ENCODE measurements around the gene FRAT1. TPM values are rescaled to one million over a fixed set of nuclear protein-coding genes. Genes with fewer than 3 reads are reported as not detected.
"Not testable (repeated sequence)": the region's sequence is repeated elsewhere in the genome, so short reads cannot be mapped to it uniquely, and the experiment has no call there.

FRAT1 gene
- total RNA-seq = 3.0 and 3.3 TPM in 2 replicates

GRCh38 chr10:97318772-97319651 is at the start of gene FRAT1:
FRAT1 (plus strand) TSS chr10:97319271; CDS start chr10:97319454, 183 bp downstream.
- H3K27ac Mint-ChIP-seq = peak within 1 kb of the TSS; percentile 97
- intact Hi-C loops (cut with micrococcal nuclease) = loop anchor here (1.0 to 5.0 kb wide), 3 partner anchors 27 to 323 kb away; partner anchors contain the start of genes ARHGAP19, PI4K2A and RRP12

GRCh38 chr10:97270523-97271154 is 48.4 kb upstream of the FRAT1 start:
- H3K4me1 Mint-ChIP-seq (ENCODE audit: low read depth) = no peaks in the 10 kb centered on the region
- no peak overlapping the region for H3K4me3 Mint-ChIP-seq
- DNase-seq (ENCODE audit: low spot score) = no peak
- H3K9me3 Mint-ChIP-seq = no peaks in the 10 kb centered on the region
- peaks cover 10% of the 10 kb centered on the region for H3K36me3 Mint-ChIP-seq (ENCODE audit: low read depth)
- H3K27ac Mint-ChIP-seq = no peak overlapping the region
- intact Hi-C loops (cut with micrococcal nuclease) = no loop called here
- no peaks in the 10 kb centered on the region for H3K27me3 Mint-ChIP-seq (ENCODE audit: insufficient read depth)

More at GRCh38 chr10:97318772-97319651, at the start of gene FRAT1:
- H3K27me3 Mint-ChIP-seq (ENCODE audit: insufficient read depth) = peaks cover 24% of the 10 kb centered on the region
- H3K9me3 Mint-ChIP-seq = no peaks in the 10 kb centered on the region
- H3K4me1 Mint-ChIP-seq (ENCODE audit: low read depth) = peaks cover 26% of the 10 kb centered on the region
- H3K4me3 Mint-ChIP-seq = peak within 1 kb of the TSS; percentile 87
- peaks cover 2% of the 10 kb centered on the region for H3K36me3 Mint-ChIP-seq (ENCODE audit: low read depth)
- peak; percentile 86 for DNase-seq (ENCODE audit: low spot score)

- no peak overlapping the region for H3K4me3 Mint-ChIP-seq
- no peaks in the 10 kb centered on the region for H3K36me3 Mint-ChIP-seq (ENCODE audit: low read depth)
- no peak overlapping the region for H3K27ac Mint-ChIP-seq
- H3K27me3 Mint-ChIP-seq (ENCODE audit: insufficient read depth) = no peaks in the 10 kb centered on the region
- intact Hi-C loops (cut with micrococcal nuclease) = no loop called here
- peaks cover 1% of the 10 kb centered on the region for H3K4me1 Mint-ChIP-seq (ENCODE audit: low read depth)
- DNase-seq (ENCODE audit: low spot score) = no peak
- no peaks in the 10 kb centered on the region for H3K9me3 Mint-ChIP-seq
Observed at GRCh38 chr10:97273700-97274099, 45.4 kb upstream of the FRAT1 start.

- no peaks in the 10 kb centered on the region for H3K27me3 Mint-ChIP-seq (ENCODE audit: insufficient read depth)
- intact Hi-C loops (cut with micrococcal nuclease) = loop anchor here (5.0 kb wide), 1 partner anchor 127 kb away; the partner anchor contains the start of gene RRP12
- no peaks in the 10 kb centered on the region for H3K9me3 Mint-ChIP-seq
- no peaks in the 10 kb centered on the region for H3K36me3 Mint-ChIP-seq (ENCODE audit: low read depth)
- no peak overlapping the region for H3K27ac Mint-ChIP-seq
- H3K4me3 Mint-ChIP-seq = no peak overlapping the region
- H3K4me1 Mint-ChIP-seq (ENCODE audit: low read depth) = peaks cover 4% of the 10 kb centered on the region
- DNase-seq (ENCODE audit: low spot score) = no peak
Observed at GRCh38 chr10:97274828-97275227, 44.2 kb upstream of the FRAT1 start.

- no peak for DNase-seq (ENCODE audit: low spot score)
- no peaks in the 10 kb centered on the region for H3K9me3 Mint-ChIP-seq
- no peak overlapping the region for H3K27ac Mint-ChIP-seq
- no peak overlapping the region for H3K4me3 Mint-ChIP-seq
- intact Hi-C loops (cut with micrococcal nuclease) = loop anchor here (5.0 kb wide), 1 partner anchor 125 kb away; the partner anchor contains the start of gene RRP12
- H3K27me3 Mint-ChIP-seq (ENCODE audit: insufficient read depth) = no peaks in the 10 kb centered on the region
- no peaks in the 10 kb centered on the region for H3K36me3 Mint-ChIP-seq (ENCODE audit: low read depth)
- H3K4me1 Mint-ChIP-seq (ENCODE audit: low read depth) = peaks cover 11% of the 10 kb centered on the region
Observed at GRCh38 chr10:97277551-97277950, 41.5 kb upstream of the FRAT1 start.

GRCh38 chr10:97278491-97278989 is 40.5 kb upstream of the FRAT1 start:
- intact Hi-C loops (cut with micrococcal nuclease) = loop anchor here (2.0 to 5.0 kb wide), 3 partner anchors 14 to 124 kb away; partner anchors contain the start of genes ARHGAP19 and RRP12
- Mint-ChIP-seq H3K27ac (no peak overlapping the region), H3K27me3 (ENCODE audit: insufficient read depth) (no peaks in the 10 kb centered on the region), H3K9me3 (no peaks in the 10 kb centered on the region), H3K4me1 (ENCODE audit: low read depth) (peaks cover 12% of the 10 kb centered on the region), H3K4me3 (no peak overlapping the region), H3K36me3 (ENCODE audit: low read depth) (no peaks in the 10 kb centered on the region)
- DNase-seq (ENCODE audit: low spot score) = no peak

- no peak for DNase-seq (ENCODE audit: low spot score)
- no peaks in the 10 kb centered on the region for H3K27me3 Mint-ChIP-seq (ENCODE audit: insufficient read depth)
- intact Hi-C loops (cut with micrococcal nuclease) = loop anchor here (2.0 to 5.0 kb wide), 3 partner anchors 14 to 123 kb away; partner anchors contain the start of genes ARHGAP19 and RRP12
- H3K36me3 Mint-ChIP-seq (ENCODE audit: low read depth) = no peaks in the 10 kb centered on the region
- no peak overlapping the region for H3K27ac Mint-ChIP-seq
- H3K9me3 Mint-ChIP-seq = no peaks in the 10 kb centered on the region
- H3K4me1 Mint-ChIP-seq (ENCODE audit: low read depth) = peaks cover 12% of the 10 kb centered on the region
- H3K4me3 Mint-ChIP-seq = no peak overlapping the region
Observed at GRCh38 chr10:97279121-97279815, 39.8 kb upstream of the FRAT1 start.

- H3K4me1 Mint-ChIP-seq (ENCODE audit: low read depth) = peaks cover 12% of the 10 kb centered on the region
- no peak for DNase-seq (ENCODE audit: low spot score)
- no peak overlapping the region for H3K4me3 Mint-ChIP-seq
- H3K9me3 Mint-ChIP-seq = no peaks in the 10 kb centered on the region
- H3K36me3 Mint-ChIP-seq (ENCODE audit: low read depth) = peaks cover under 1% of the 10 kb centered on the region
- H3K27ac Mint-ChIP-seq = no peak overlapping the region
- H3K27me3 Mint-ChIP-seq (ENCODE audit: insufficient read depth) = no peaks in the 10 kb centered on the region
- intact Hi-C loops (cut with micrococcal nuclease) = no loop called here
Observed at GRCh38 chr10:97280783-97281182, 38.3 kb upstream of the FRAT1 start.

GRCh38 chr10:97290076-97290475 is 29.0 kb upstream of the FRAT1 start:
- DNase-seq (ENCODE audit: low spot score); H3K36me3 Mint-ChIP-seq (ENCODE audit: low read depth); H3K27me3 Mint-ChIP-seq (ENCODE audit: insufficient read depth); H3K4me3 Mint-ChIP-seq; H3K9me3 Mint-ChIP-seq: not testable (repeated sequence)
- intact Hi-C loops (cut with micrococcal nuclease) = loop anchor here (10.0 kb wide), 1 partner anchor 455 kb away; the partner anchor contains the start of gene LCOR
- peaks cover 22% of the 10 kb centered on the region for H3K4me1 Mint-ChIP-seq (ENCODE audit: low read depth)
- peak overlapping the region; percentile 40 for H3K27ac Mint-ChIP-seq

GRCh38 chr10:97290576-97291356 is 28.3 kb upstream of the FRAT1 start:
- intact Hi-C loops (cut with micrococcal nuclease) = loop anchor here (10.0 kb wide), 1 partner anchor 456 kb away; the partner anchor contains the start of gene LCOR
- DNase-seq (ENCODE audit: low spot score); H3K9me3 Mint-ChIP-seq; H3K36me3 Mint-ChIP-seq (ENCODE audit: low read depth); H3K27ac Mint-ChIP-seq; H3K27me3 Mint-ChIP-seq (ENCODE audit: insufficient read depth): not testable (repeated sequence)
- peaks cover 22% of the 10 kb centered on the region for H3K4me1 Mint-ChIP-seq (ENCODE audit: low read depth)
- H3K4me3 Mint-ChIP-seq = peak overlapping the region; percentile 91

- intact Hi-C loops (cut with micrococcal nuclease) = loop anchor here (1.0 to 10.0 kb wide), 9 partner anchors 13 to 703 kb away; partner anchors contain the start of genes EXOSC1, FRAT2, LCOR and MMS19
- H3K9me3 Mint-ChIP-seq = no peaks in the 10 kb centered on the region
- H3K4me3 Mint-ChIP-seq = peak overlapping the region; percentile 91
- H3K27me3 Mint-ChIP-seq (ENCODE audit: insufficient read depth) = peaks cover 3% of the 10 kb centered on the region
- peaks cover 22% of the 10 kb centered on the region for H3K4me1 Mint-ChIP-seq (ENCODE audit: low read depth)
- peak overlapping the region; percentile 79 for H3K27ac Mint-ChIP-seq
- DNase-seq (ENCODE audit: low spot score) = no peak
- H3K36me3 Mint-ChIP-seq (ENCODE audit: low read depth) = peaks cover 5% of the 10 kb centered on the region
Observed at GRCh38 chr10:97291357-97292096, 27.5 kb upstream of the FRAT1 start.
